ENCODE data around the gene TOMM34. TPM values are rescaled to one million over a fixed set of nuclear protein-coding genes. Genes with fewer than 3 reads are reported as not detected.

Gene TOMM34
- total and polyA plus RNA-seq, 2 donors (not counting 1 experiment from before 2014, with no cell fraction given): 15.5 to 25.6 TPM

GRCh38 chr20:44967207-44967807 lies 7.1 kb upstream of the TOMM34 start:
- Histone ChIP-seq H3K79me2 (ENCODE audit: control insufficient read depth, insufficient read depth, low read length) (peaks cover 39% of the 10 kb centered on the region), H4K20me1 (ENCODE audit: control insufficient read depth, extremely low read depth, insufficient read depth, low read length) (no peaks in the 10 kb centered on the region), H3K9me3 (ENCODE audit: control insufficient read depth, insufficient read depth, low read depth, low read length) (no peaks in the 10 kb centered on the region), H2AFZ (ENCODE audit: low read length) (no peak overlapping the region), H3K9ac (ENCODE audit: insufficient read depth, low read length) (peak overlapping the region; percentile 9), H3K4me2 (ENCODE audit: extremely low read depth, insufficient read depth, low read length) (peak overlapping the region; percentile 97), H3K4me1 (ENCODE audit: control insufficient read depth, extremely low read depth, insufficient read depth, low read length) (no peaks in the 10 kb centered on the region), H3K36me3 (ENCODE audit: control insufficient read depth, insufficient read depth, low read length) (no peaks in the 10 kb centered on the region), H3K27me3 (ENCODE audit: control insufficient read depth, insufficient read depth, low read length) (no peaks in the 10 kb centered on the region), H3K27ac (ENCODE audit: insufficient read depth, low read length) (peak overlapping the region; percentile 61), H3K4me3 (replicated peaks in 1 of 4; ENCODE audit: control extremely low read depth in 1 of 4, insufficient read depth in 1 of 4, low read depth in 3 of 4, low read length in 4 of 4) (peak overlapping the region; percentile 21 to 96 (median 76))
- no peak for DNase-seq (ENCODE audit: low read depth in 2 of 2)
- TF ChIP-seq EZH2 (IDR thresholded peaks at IDR 0.05; ENCODE audit: low read length, missing control alignments): no peak
- TF ChIP-seq, protein P1, sequence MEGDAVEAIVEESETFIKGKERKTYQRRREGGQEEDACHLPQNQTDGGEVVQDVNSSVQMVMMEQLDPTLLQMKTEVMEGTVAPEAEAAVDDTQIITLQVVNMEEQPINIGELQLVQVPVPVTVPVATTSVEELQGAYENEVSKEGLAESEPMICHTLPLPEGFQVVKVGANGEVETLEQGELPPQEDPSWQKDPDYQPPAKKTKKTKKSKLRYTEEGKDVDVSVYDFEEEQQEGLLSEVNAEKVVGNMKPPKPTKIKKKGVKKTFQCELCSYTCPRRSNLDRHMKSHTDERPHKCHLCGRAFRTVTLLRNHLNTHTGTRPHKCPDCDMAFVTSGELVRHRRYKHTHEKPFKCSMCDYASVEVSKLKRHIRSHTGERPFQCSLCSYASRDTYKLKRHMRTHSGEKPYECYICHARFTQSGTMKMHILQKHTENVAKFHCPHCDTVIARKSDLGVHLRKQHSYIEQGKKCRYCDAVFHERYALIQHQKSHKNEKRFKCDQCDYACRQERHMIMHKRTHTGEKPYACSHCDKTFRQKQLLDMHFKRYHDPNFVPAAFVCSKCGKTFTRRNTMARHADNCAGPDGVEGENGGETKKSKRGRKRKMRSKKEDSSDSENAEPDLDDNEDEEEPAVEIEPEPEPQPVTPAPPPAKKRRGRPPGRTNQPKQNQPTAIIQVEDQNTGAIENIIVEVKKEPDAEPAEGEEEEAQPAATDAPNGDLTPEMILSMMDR (conservative IDR thresholded peaks at IDR 0.05 in 1 of 2, IDR thresholded peaks at IDR 0.05 in 1 of 2; ENCODE audit: low read depth in 1 of 2, low read length in 2 of 2): no peak

- peaks cover 6% of the 10 kb centered on the region for H3K4me1 ChIP-seq (ENCODE audit: control insufficient read depth, extremely low read depth, insufficient read depth, low read length)
- peak within 1 kb of the TSS; percentile 21 to 96 (median 76) for H3K4me3 ChIP-seq (replicated peaks in 1 of 4; ENCODE audit: control extremely low read depth in 1 of 4, insufficient read depth in 1 of 4, low read depth in 3 of 4, low read length in 4 of 4)
- H3K36me3 ChIP-seq (ENCODE audit: control insufficient read depth, insufficient read depth, low read length): no peaks in the 10 kb centered on the region
- H3K9ac ChIP-seq (ENCODE audit: insufficient read depth, low read length): peak within 1 kb of the TSS; percentile 60
- no peaks in the 10 kb centered on the region for H3K9me3 ChIP-seq (ENCODE audit: control insufficient read depth, insufficient read depth, low read depth, low read length)
- TF ChIP-seq, protein P1 (conservative IDR thresholded peaks at IDR 0.05 in 1 of 2, IDR thresholded peaks at IDR 0.05 in 1 of 2; ENCODE audit: low read depth in 1 of 2, low read length in 2 of 2): peak; percentile 33 to 41
- no peak for TF ChIP-seq EZH2 (IDR thresholded peaks at IDR 0.05; ENCODE audit: low read length, missing control alignments)
- H3K79me2 ChIP-seq (ENCODE audit: control insufficient read depth, insufficient read depth, low read length): peaks cover 39% of the 10 kb centered on the region
- H4K20me1 ChIP-seq (ENCODE audit: control insufficient read depth, extremely low read depth, insufficient read depth, low read length): no peaks in the 10 kb centered on the region
- H3K4me2 ChIP-seq (ENCODE audit: extremely low read depth, insufficient read depth, low read length): peak within 1 kb of the TSS; percentile 97
- peak; percentile 88 to 89 for DNase-seq (ENCODE audit: low read depth in 2 of 2)
- peak within 1 kb of the TSS; percentile 76 for H2AFZ ChIP-seq (ENCODE audit: low read length)
- H3K27ac ChIP-seq (ENCODE audit: insufficient read depth, low read length): peak within 1 kb of the TSS; percentile 61
- no peaks in the 10 kb centered on the region for H3K27me3 ChIP-seq (ENCODE audit: control insufficient read depth, insufficient read depth, low read length)
These were observed 6.1 kb upstream of the TOMM34 start, which contains the start of gene STK4 for GRCh38 chr20:44966030-44966961. Gene STK4, plus strand, starts transcription at chr20:44966512. Its CDS starts 57 bp downstream, at chr20:44966569.

DNA sequence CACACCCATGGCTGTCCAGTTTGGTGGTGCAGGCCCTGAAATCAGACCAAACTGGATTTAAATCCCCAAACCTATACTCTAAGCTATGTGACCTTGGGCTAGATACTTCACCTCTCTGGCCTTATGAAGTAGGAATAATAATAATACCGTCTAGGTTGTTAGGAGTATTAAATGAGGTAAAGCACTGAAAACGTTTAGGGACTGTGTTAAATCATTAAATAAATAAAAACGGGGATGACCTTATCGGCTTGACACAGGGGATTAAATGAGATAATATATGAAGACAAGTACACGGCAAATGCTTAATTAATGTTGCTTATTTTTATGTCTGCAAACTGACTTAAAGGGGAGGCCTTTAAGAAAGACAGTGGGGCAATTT lies 5.4 kb upstream of the TOMM34 start:
- H3K4me2 ChIP-seq (ENCODE audit: extremely low read depth, insufficient read depth, low read length): peak overlapping the region; percentile 60
- peaks cover 6% of the 10 kb centered on the region for H3K4me1 ChIP-seq (ENCODE audit: control insufficient read depth, extremely low read depth, insufficient read depth, low read length)

More for the DNA sequence above, 5.4 kb upstream of the TOMM34 start:
- H3K79me2 ChIP-seq (ENCODE audit: control insufficient read depth, insufficient read depth, low read length): peaks cover 34% of the 10 kb centered on the region
- no peaks in the 10 kb centered on the region for H3K36me3 ChIP-seq (ENCODE audit: control insufficient read depth, insufficient read depth, low read length)
- DNase-seq (ENCODE audit: low read depth in 2 of 2): no peak
- peak overlapping the region; percentile 21 to 96 (median 60) for H3K4me3 ChIP-seq (replicated peaks in 1 of 4; ENCODE audit: control extremely low read depth in 1 of 4, insufficient read depth in 1 of 4, low read depth in 3 of 4, low read length in 4 of 4)
- no peaks in the 10 kb centered on the region for H3K27me3 ChIP-seq (ENCODE audit: control insufficient read depth, insufficient read depth, low read length)
- TF ChIP-seq EZH2 (IDR thresholded peaks at IDR 0.05; ENCODE audit: low read length, missing control alignments): no peak
- TF ChIP-seq, protein P1 (conservative IDR thresholded peaks at IDR 0.05 in 1 of 2, IDR thresholded peaks at IDR 0.05 in 1 of 2; ENCODE audit: low read depth in 1 of 2, low read length in 2 of 2): no peak
- no peaks in the 10 kb centered on the region for H4K20me1 ChIP-seq (ENCODE audit: control insufficient read depth, extremely low read depth, insufficient read depth, low read length)
- H3K27ac ChIP-seq (ENCODE audit: insufficient read depth, low read length): peak overlapping the region; percentile 61
- no peaks in the 10 kb centered on the region for H3K9me3 ChIP-seq (ENCODE audit: control insufficient read depth, insufficient read depth, low read depth, low read length)
- H3K9ac ChIP-seq (ENCODE audit: insufficient read depth, low read length): peak overlapping the region; percentile 60
- H2AFZ ChIP-seq (ENCODE audit: low read length): peak overlapping the region; percentile 76
